HCT116 (cell line): Measurements from ENCODE around the gene DNASE2.

Experiments used
- CEBPB ChIP-seq: IDR thresholded peaks from 2 replicates; pipeline ENCODE4 v1.6.1; 2012; ENCODE audit warnings: low read depth
- EZH2 ChIP-seq: fragments of 200-600 bp; sonication (generic); IDR thresholded peaks from 2 replicates; pipeline ENCODE4 v1.6.1; 2017; ENCODE audit warnings: antibody characterized with exemption, mixed run types
- EZH2phosphoT487 ChIP-seq: fragments of 200-600 bp; IDR thresholded peaks from 2 replicates; pipeline ENCODE4 v1.6.1; 2018; ENCODE audit warnings: antibody characterized with exemption, borderline replicate concordance
- POLR2A ChIP-seq: IDR thresholded peaks from 2 replicates; pipeline ENCODE4 v1.7.0; 2011; ENCODE audit warnings: borderline replicate concordance; ENCODE audit not compliant: insufficient read depth, insufficient read length; ENCODE audit errors: extremely low read depth
- POLR2AphosphoS5 ChIP-seq: IDR thresholded peaks from 2 replicates; pipeline ENCODE4 v1.6.1; 2011; ENCODE audit warnings: mild to moderate bottlenecking, low read depth, low read length, moderate library complexity
- RAD21 ChIP-seq: IDR thresholded peaks from 2 replicates; pipeline ENCODE4 v1.6.1; 2012; ENCODE audit warnings: low read depth, mild to moderate bottlenecking
- SP1 ChIP-seq: IDR thresholded peaks from 2 replicates; pipeline ENCODE4 v1.6.1; 2012; ENCODE audit warnings: low read depth
- SRF ChIP-seq: IDR thresholded peaks from 2 replicates; pipeline ENCODE4 v1.6.1; 2012; ENCODE audit warnings: low read depth
- ZFX ChIP-seq: fragments of 450-650 bp; IDR thresholded peaks from 2 replicates; pipeline ENCODE4 v1.6.1; 2017
- TF ChIP-seq, protein P1 (sequence below), 3 experiments: fragments of 200-600 bp in 1 of 3; sonication (generic) in 1 of 3; IDR thresholded peaks in 2 of 3; conservative IDR thresholded peaks in 1 of 3; 2 replicates each; pipeline ENCODE4 v1.5.1; 2012 to 2017; ENCODE audit warnings: low read depth in 2 of 3, low read length in 2 of 3, antibody characterized with exemption in 1 of 3, borderline replicate concordance in 1 of 3, control low read depth in 1 of 3, mild to moderate bottlenecking in 1 of 3, mixed read lengths in 1 of 3, mixed run types in 1 of 3, moderate library complexity in 1 of 3; ENCODE audit not compliant: insufficient read depth in 1 of 3
- TF ChIP-seq, protein P2 (sequence below): IDR thresholded peaks from 2 replicates; pipeline ENCODE4 v1.6.1; 2012
- TF ChIP-seq, protein P3 (sequence below): IDR thresholded peaks from 2 replicates; pipeline ENCODE4 v1.6.1; 2012; ENCODE audit warnings: low read depth
- TF ChIP-seq, protein P4 (sequence below): IDR thresholded peaks from 2 replicates; pipeline ENCODE4 v1.6.1; 2012

DNA sequence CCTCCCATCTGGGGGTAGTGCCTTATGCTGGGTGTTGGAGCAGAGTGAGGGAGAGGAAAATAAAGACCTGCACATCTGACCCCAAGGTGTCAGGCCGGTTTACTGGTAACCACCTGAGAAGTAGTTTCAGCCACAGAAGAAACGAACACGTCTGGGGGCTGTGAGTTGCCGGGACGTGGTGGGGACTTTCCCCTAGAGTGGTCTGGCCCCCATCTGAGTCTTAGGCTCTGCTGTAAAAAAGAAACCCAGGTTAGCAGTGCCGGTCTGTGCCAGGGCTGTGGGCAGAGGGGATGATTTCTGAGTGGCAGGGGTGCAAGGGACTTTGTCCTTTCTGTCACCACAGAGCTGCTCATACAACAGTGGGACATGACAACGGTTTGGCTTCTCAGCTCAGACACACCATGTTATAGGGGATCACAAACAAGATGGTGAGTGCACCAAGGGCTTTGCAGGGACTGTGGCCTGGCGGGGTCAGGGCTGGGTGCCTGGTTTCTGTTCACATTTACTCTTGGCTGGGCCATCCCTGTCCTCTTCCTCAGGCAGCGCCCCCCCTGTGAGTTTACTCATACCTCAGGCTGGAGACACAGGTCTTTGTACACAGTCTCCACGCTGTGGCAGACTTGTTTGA, 18.8 kb upstream of the DNASE2 start:
- TF ChIP-seq, protein P1, sequence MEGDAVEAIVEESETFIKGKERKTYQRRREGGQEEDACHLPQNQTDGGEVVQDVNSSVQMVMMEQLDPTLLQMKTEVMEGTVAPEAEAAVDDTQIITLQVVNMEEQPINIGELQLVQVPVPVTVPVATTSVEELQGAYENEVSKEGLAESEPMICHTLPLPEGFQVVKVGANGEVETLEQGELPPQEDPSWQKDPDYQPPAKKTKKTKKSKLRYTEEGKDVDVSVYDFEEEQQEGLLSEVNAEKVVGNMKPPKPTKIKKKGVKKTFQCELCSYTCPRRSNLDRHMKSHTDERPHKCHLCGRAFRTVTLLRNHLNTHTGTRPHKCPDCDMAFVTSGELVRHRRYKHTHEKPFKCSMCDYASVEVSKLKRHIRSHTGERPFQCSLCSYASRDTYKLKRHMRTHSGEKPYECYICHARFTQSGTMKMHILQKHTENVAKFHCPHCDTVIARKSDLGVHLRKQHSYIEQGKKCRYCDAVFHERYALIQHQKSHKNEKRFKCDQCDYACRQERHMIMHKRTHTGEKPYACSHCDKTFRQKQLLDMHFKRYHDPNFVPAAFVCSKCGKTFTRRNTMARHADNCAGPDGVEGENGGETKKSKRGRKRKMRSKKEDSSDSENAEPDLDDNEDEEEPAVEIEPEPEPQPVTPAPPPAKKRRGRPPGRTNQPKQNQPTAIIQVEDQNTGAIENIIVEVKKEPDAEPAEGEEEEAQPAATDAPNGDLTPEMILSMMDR (IDR thresholded peaks at IDR 0.05 in 2 of 3, conservative IDR thresholded peaks at IDR 0.05 in 1 of 3; ENCODE audit: borderline replicate concordance in 1 of 3, insufficient read depth in 1 of 3, low read depth in 2 of 3, low read length in 2 of 3) = no peak
- TF ChIP-seq, protein P2, sequence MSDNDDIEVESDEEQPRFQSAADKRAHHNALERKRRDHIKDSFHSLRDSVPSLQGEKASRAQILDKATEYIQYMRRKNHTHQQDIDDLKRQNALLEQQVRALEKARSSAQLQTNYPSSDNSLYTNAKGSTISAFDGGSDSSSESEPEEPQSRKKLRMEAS = no peak
- TF ChIP-seq EZH2phosphoT487 (no peak), POLR2AphosphoS5 (no peak), CEBPB (no peak), RAD21 (no peak), ZFX (no peak), SP1 (no peak), EZH2 (no peak), SRF (no peak), POLR2A (no peak)
- TF ChIP-seq, protein P3, sequence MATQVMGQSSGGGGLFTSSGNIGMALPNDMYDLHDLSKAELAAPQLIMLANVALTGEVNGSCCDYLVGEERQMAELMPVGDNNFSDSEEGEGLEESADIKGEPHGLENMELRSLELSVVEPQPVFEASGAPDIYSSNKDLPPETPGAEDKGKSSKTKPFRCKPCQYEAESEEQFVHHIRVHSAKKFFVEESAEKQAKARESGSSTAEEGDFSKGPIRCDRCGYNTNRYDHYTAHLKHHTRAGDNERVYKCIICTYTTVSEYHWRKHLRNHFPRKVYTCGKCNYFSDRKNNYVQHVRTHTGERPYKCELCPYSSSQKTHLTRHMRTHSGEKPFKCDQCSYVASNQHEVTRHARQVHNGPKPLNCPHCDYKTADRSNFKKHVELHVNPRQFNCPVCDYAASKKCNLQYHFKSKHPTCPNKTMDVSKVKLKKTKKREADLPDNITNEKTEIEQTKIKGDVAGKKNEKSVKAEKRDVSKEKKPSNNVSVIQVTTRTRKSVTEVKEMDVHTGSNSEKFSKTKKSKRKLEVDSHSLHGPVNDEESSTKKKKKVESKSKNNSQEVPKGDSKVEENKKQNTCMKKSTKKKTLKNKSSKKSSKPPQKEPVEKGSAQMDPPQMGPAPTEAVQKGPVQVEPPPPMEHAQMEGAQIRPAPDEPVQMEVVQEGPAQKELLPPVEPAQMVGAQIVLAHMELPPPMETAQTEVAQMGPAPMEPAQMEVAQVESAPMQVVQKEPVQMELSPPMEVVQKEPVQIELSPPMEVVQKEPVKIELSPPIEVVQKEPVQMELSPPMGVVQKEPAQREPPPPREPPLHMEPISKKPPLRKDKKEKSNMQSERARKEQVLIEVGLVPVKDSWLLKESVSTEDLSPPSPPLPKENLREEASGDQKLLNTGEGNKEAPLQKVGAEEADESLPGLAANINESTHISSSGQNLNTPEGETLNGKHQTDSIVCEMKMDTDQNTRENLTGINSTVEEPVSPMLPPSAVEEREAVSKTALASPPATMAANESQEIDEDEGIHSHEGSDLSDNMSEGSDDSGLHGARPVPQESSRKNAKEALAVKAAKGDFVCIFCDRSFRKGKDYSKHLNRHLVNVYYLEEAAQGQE = no peak
- TF ChIP-seq, protein P4, sequence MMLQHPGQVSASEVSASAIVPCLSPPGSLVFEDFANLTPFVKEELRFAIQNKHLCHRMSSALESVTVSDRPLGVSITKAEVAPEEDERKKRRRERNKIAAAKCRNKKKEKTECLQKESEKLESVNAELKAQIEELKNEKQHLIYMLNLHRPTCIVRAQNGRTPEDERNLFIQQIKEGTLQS = no peak
